SK-N-SH treated with all-trans-retinoic acid at 6 μM for 48 hours (cell line): ENCODE data around the gene MTTP.

Source experiments
- ATAC-seq: fragments of 200-7000 bp; cut with Tn5 transposase; 3 replicates; pipeline ENCODE4 v1.9.1; 2020; ENCODE audit warnings: mild to moderate bottlenecking, moderate library complexity
- ARNTL ChIP-seq: fragments of 450-650 bp; formaldehyde crosslinking; IDR thresholded peaks from 2 replicates; pipeline ENCODE4 v1.5.0; 2020; ENCODE audit warnings: low read depth, mild to moderate bottlenecking, moderate library complexity, borderline replicate concordance
- BACH2 ChIP-seq: fragments of 250-450 bp; sonication (Bioruptor Pico); IDR thresholded peaks from 2 replicates; pipeline ENCODE4 v1.9.0; 2021; ENCODE audit warnings: mild to moderate bottlenecking, borderline replicate concordance
- CREB5 ChIP-seq: fragments of 250-450 bp; sonication (Bioruptor Pico); IDR thresholded peaks from 2 replicates; pipeline ENCODE4 v1.5.1; 2020; ENCODE audit warnings: low read depth, mild to moderate bottlenecking, moderate library complexity
- CSDC2 ChIP-seq: fragments of 250-450 bp; sonication (Bioruptor Pico); IDR thresholded peaks from 2 replicates; pipeline ENCODE4 v1.5.0; 2020; ENCODE audit warnings: mild to moderate bottlenecking, moderate library complexity
- CSRNP3 ChIP-seq: fragments of 250-450 bp; sonication (Bioruptor Pico); IDR thresholded peaks from 2 replicates; pipeline ENCODE4 v1.5.1; 2021; ENCODE audit warnings: mild to moderate bottlenecking, moderate library complexity
- ESRRG ChIP-seq: fragments of 250-450 bp; sonication (Bioruptor Pico); IDR thresholded peaks from 2 replicates; pipeline ENCODE4 v1.6.1; 2021; ENCODE audit warnings: mild to moderate bottlenecking
- GLIS3 ChIP-seq: fragments of 250-450 bp; sonication (Bioruptor Pico); IDR thresholded peaks from 2 replicates; pipeline ENCODE4 v1.5.0; 2020; ENCODE audit warnings: mild to moderate bottlenecking, moderate library complexity
- ISL1 ChIP-seq: fragments of 250-450 bp; sonication (Bioruptor Pico); IDR thresholded peaks from 2 replicates; pipeline ENCODE4 v2.1.2; 2022; ENCODE audit warnings: mild to moderate bottlenecking, moderate library complexity
- OSR1 ChIP-seq: fragments of 250-450 bp; sonication (Bioruptor Pico); IDR thresholded peaks from 2 replicates; pipeline ENCODE4 v1.8.0; 2022; ENCODE audit warnings: moderate library complexity, mild to moderate bottlenecking, inconsistent platforms
- PATZ1 ChIP-seq: fragments of 250-450 bp; sonication (Bioruptor Pico); IDR thresholded peaks from 2 replicates; pipeline ENCODE4 v1.8.0; 2020; ENCODE audit warnings: mild to moderate bottlenecking, moderate library complexity, borderline replicate concordance
- POU6F1 ChIP-seq: fragments of 250-450 bp; sonication (Bioruptor Pico); IDR thresholded peaks from 2 replicates; pipeline ENCODE4 v1.8.0; 2021; ENCODE audit warnings: low read depth, mild to moderate bottlenecking, moderate library complexity, borderline replicate concordance
- PPARA ChIP-seq: fragments of 250-450 bp; sonication (Bioruptor Pico); IDR thresholded peaks from 2 replicates; pipeline ENCODE4 v1.5.0; 2020; ENCODE audit warnings: mild to moderate bottlenecking, borderline replicate concordance
- RARB ChIP-seq: fragments of 250-450 bp; sonication (Bioruptor Pico); IDR thresholded peaks from 2 replicates; pipeline ENCODE4 v1.8.0; 2021; ENCODE audit warnings: mild to moderate bottlenecking, moderate library complexity
- SNAI2 ChIP-seq: fragments of 250-450 bp; sonication (Bioruptor Pico); IDR thresholded peaks from 2 replicates; pipeline ENCODE4 v1.5.0; 2020; ENCODE audit warnings: mild to moderate bottlenecking, moderate library complexity
- TCF4 ChIP-seq: fragments of 250-450 bp; sonication (Bioruptor Pico); IDR thresholded peaks from 2 replicates; pipeline ENCODE4 v1.8.0; 2021; ENCODE audit warnings: mild to moderate bottlenecking, moderate library complexity, borderline replicate concordance
- TOX ChIP-seq: fragments of 250-450 bp; sonication (Bioruptor Pico); IDR thresholded peaks from 2 replicates; pipeline ENCODE4 v1.8.0; 2021; ENCODE audit warnings: mild to moderate bottlenecking, moderate library complexity, borderline replicate concordance
- TSHZ2 ChIP-seq: fragments of 250-450 bp; sonication (Bioruptor Pico); IDR thresholded peaks from 2 replicates; pipeline ENCODE4 v1.5.0; 2020; ENCODE audit warnings: mild to moderate bottlenecking, moderate library complexity
- ZFP3 ChIP-seq: fragments of 250-450 bp; sonication (Bioruptor Pico); IDR thresholded peaks from 2 replicates; pipeline ENCODE4 v1.5.0; 2020; ENCODE audit warnings: mild to moderate bottlenecking, moderate library complexity
- ZFP30 ChIP-seq: fragments of 450-650 bp; formaldehyde crosslinking; IDR thresholded peaks from 2 replicates; pipeline ENCODE4 v1.5.0; 2022; ENCODE audit warnings: mild to moderate bottlenecking, moderate library complexity
- ZNF70 ChIP-seq: fragments of 450-650 bp; formaldehyde crosslinking; IDR thresholded peaks from 2 replicates; pipeline ENCODE4 v1.5.0; 2020; ENCODE audit warnings: mild to moderate bottlenecking, moderate library complexity
- ZNF8 ChIP-seq: fragments of 450-650 bp; formaldehyde crosslinking; IDR thresholded peaks from 2 replicates; pipeline ENCODE4 v1.5.0; 2020; ENCODE audit warnings: mild to moderate bottlenecking, moderate library complexity

Gene MTTP

GRCh38 chr4:99651016-99651769, 76.6 kb downstream of the MTTP start:
- ATAC-seq: no peak
- TF ChIP-seq TCF4 (CRISPR knock-in tag) (no peak), TSHZ2 (CRISPR knock-in tag) (no peak), ARNTL (CRISPR knock-in tag) (no peak), ISL1 (CRISPR knock-in tag) (no peak), PATZ1 (CRISPR knock-in tag) (no peak), BACH2 (CRISPR knock-in tag) (no peak), RARB (no peak), SNAI2 (no peak), CSDC2 (CRISPR knock-in tag) (no peak)

- ATAC-seq: no peak
- TF ChIP-seq PPARA (CRISPR knock-in tag): no peak
- no peak for TF ChIP-seq ZFP3 (CRISPR knock-in tag)
- TF ChIP-seq TCF4 (CRISPR knock-in tag): no peak
- TF ChIP-seq POU6F1: no peak
- no peak for TF ChIP-seq ARNTL (CRISPR knock-in tag)
- TF ChIP-seq ISL1 (CRISPR knock-in tag): no peak
- TF ChIP-seq CSRNP3 (CRISPR knock-in tag): no peak
- TF ChIP-seq PATZ1 (CRISPR knock-in tag): no peak
- TF ChIP-seq BACH2 (CRISPR knock-in tag): no peak
- no peak for TF ChIP-seq ESRRG
- TF ChIP-seq OSR1: no peak
- no peak for TF ChIP-seq CREB5 (CRISPR knock-in tag)
- TF ChIP-seq ZNF8 (CRISPR knock-in tag): no peak
- TF ChIP-seq GLIS3 (CRISPR knock-in tag): no peak
- no peak for TF ChIP-seq CSDC2 (CRISPR knock-in tag)
- TF ChIP-seq TSHZ2 (CRISPR knock-in tag): no peak
- no peak for TF ChIP-seq RARB
- TF ChIP-seq ZFP30 (CRISPR knock-in tag): no peak
- no peak for TF ChIP-seq ZNF70 (CRISPR knock-in tag)
- no peak for TF ChIP-seq TOX (CRISPR knock-in tag)
- TF ChIP-seq, all 23 proteins: peak for 0
Measured at GRCh38 chr4:99651811-99652485, 77.3 kb downstream of the MTTP start.
